Activated CD4-positive, alpha-beta T cell treated with anti-CD3 and anti-CD28 coated beads, Interleukin-2, amount 10 ng/mL, durations not matched to agents 24 days and 14 days (primary cell): ENCODE results near the gene ZNF695. TPM values are rescaled to one million over a fixed set of nuclear protein-coding genes. Genes with fewer than 3 reads are reported as not detected.

Experiments used
- DNase-seq: peaks from one replicate; pipeline ENCODE4 v3.0.0; 2022
- H3K27ac Mint-ChIP-seq: one replicate; pipeline ENCODE4 v1.8.0; 2022; ENCODE audit warnings: mild to moderate bottlenecking, mixed read lengths
- H3K27me3 Mint-ChIP-seq: one replicate; pipeline ENCODE4 v1.8.0; 2022; ENCODE audit warnings: mixed read lengths
- H3K36me3 Mint-ChIP-seq: one replicate; pipeline ENCODE4 v1.8.0; 2022; ENCODE audit warnings: low read depth, mild to moderate bottlenecking, mixed read lengths
- H3K4me1 Mint-ChIP-seq: one replicate; pipeline ENCODE4 v1.8.0; 2021; ENCODE audit warnings: mixed read lengths
- H3K4me3 Mint-ChIP-seq: one replicate; pipeline ENCODE4 v1.8.0; 2022; ENCODE audit warnings: mild to moderate bottlenecking, moderate library complexity, mixed read lengths
- H3K9me3 Mint-ChIP-seq: one replicate; pipeline ENCODE4 v1.8.0; 2021; ENCODE audit warnings: mixed read lengths
- intact Hi-C: fragments of 100-400 bp; cut with micrococcal nuclease; formaldehyde crosslinking; loops from one replicate; pipeline ENCODE4 v1.15.1; 2023
- total RNA-seq: library from RNA; stranded (reverse); gene quantifications from 2 replicates; pipeline ENCODE4 v1.2.3, GENCODE V29; 2022

Gene ZNF695
- total RNA-seq, 1 donor from 2014 or later = 0.65 TPM

DNA sequence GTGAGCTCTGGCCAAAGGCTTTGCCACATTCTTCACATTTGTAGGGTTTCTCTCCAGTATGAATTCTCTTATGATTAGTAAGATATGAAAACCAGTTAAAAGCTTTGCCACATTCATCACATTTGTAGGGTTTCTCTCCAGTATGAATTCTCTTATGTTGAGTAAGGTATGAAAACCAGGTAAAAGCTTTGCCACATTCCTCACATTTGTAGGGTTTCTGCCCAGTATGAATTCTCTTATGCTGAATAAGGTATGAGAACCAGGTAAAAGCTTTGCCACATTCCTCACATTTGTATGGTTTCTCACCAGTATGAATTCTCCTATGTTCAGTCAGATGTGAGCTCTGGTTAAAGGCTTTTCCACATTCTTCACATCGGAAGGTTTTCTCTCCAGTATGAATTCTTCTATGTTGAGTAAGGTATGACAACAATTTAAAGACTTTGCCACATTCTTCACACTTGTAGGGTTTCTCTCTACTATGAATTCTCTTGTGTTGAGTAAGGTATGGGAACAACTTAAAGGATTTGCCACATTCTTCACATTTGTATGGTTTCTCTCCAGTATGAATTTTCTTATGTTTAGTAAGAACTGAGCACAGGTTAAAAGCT lies 20.7 kb downstream of the ZNF695 start:
- no peaks in the 10 kb centered on the region for H3K4me1 Mint-ChIP-seq

GRCh38 chr1:246978785-246979184 lies 29.1 kb downstream of the ZNF695 start:
- intact Hi-C loops = no loop called here
- Mint-ChIP-seq H3K9me3 (peaks cover 17% of the 10 kb centered on the region), H3K4me3 (no peak overlapping the region)

More for the DNA sequence above, 20.7 kb downstream of the ZNF695 start:
- no peaks in the 10 kb centered on the region for H3K27me3 Mint-ChIP-seq
- no peak overlapping the region for H3K4me3 Mint-ChIP-seq
- no peak overlapping the region for H3K27ac Mint-ChIP-seq
- peaks cover 10% of the 10 kb centered on the region for H3K36me3 Mint-ChIP-seq
- no peak for DNase-seq
- H3K9me3 Mint-ChIP-seq = peaks cover 33% of the 10 kb centered on the region
- intact Hi-C loops = no loop called here

DNA sequence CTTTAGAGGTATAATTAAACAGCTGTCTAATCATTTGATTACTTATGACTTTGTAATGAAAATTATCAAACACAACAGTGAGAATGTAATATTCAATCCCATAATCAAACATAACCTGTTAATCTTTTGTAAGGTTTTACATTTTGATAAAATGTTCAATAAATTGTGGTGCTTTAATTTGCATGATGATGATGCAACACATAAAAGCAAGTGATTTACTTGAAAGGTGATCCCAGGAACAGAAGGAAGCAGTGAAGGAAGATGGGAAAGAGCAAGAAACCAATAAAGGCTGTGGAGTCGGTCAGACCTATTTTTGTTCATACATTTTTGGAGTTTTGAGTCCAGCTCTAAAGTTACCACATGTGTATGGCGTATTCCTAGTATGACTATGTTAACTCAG lies 29.6 kb downstream of the ZNF695 start:
- no peaks in the 10 kb centered on the region for H3K4me1 Mint-ChIP-seq
- DNase-seq = no peak
- H3K27ac Mint-ChIP-seq = no peak overlapping the region
- H3K9me3 Mint-ChIP-seq = peaks cover 17% of the 10 kb centered on the region
- no peaks in the 10 kb centered on the region for H3K36me3 Mint-ChIP-seq
- no peaks in the 10 kb centered on the region for H3K27me3 Mint-ChIP-seq
- intact Hi-C loops = no loop called here
- no peak overlapping the region for H3K4me3 Mint-ChIP-seq

More at GRCh38 chr1:246978785-246979184, 29.1 kb downstream of the ZNF695 start:
- H3K27me3 Mint-ChIP-seq = no peaks in the 10 kb centered on the region
- no peaks in the 10 kb centered on the region for H3K36me3 Mint-ChIP-seq
- DNase-seq = no peak
- no peaks in the 10 kb centered on the region for H3K4me1 Mint-ChIP-seq
- no peak overlapping the region for H3K27ac Mint-ChIP-seq

- Mint-ChIP-seq H3K4me1 (no peaks in the 10 kb centered on the region), H3K27ac (no peak overlapping the region), H3K4me3 (no peak overlapping the region), H3K36me3 (no peaks in the 10 kb centered on the region), H3K27me3 (no peaks in the 10 kb centered on the region), H3K9me3 (peaks cover 17% of the 10 kb centered on the region)
- intact Hi-C loops = loop anchor here (2.0 kb wide), 1 partner anchor 283 kb away; no protein-coding TSS in a partner anchor
- no peak for DNase-seq
These were observed 35.9 kb downstream of the ZNF695 start for GRCh38 chr1:246971969-246972368.

- H3K27me3 Mint-ChIP-seq = no peaks in the 10 kb centered on the region
- no peak overlapping the region for H3K27ac Mint-ChIP-seq
These were observed 36.7 kb downstream of the ZNF695 start for GRCh38 chr1:246971090-246971721.

DNA sequence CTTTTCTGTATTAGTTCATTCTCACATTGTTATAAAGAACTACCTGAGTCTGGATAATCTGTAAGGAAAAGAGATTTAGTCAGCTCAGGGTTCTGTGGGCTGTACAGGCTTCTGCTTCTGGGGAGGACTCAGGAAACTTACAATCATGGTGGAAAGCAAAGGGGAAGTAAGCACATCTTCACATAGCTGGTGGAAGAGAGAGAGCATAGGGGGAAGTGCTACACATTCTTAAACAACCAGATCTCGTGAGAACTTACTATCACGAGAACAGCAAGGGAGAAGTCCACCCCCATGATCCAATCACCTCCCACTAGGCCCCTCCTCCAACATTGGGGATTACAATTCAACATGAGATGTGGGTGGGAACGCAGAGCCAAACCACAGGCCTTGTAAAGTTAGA lies 38.2 kb downstream of the ZNF695 start:
- H3K9me3 Mint-ChIP-seq = peaks cover 21% of the 10 kb centered on the region
- H3K4me1 Mint-ChIP-seq = no peaks in the 10 kb centered on the region
- DNase-seq = no peak
- H3K36me3 Mint-ChIP-seq = no peaks in the 10 kb centered on the region
- no peak overlapping the region for H3K4me3 Mint-ChIP-seq
- intact Hi-C loops = loop anchor here (2.0 kb wide), 1 partner anchor 281 kb away; no protein-coding TSS in a partner anchor
- no peaks in the 10 kb centered on the region for H3K27me3 Mint-ChIP-seq
- no peak overlapping the region for H3K27ac Mint-ChIP-seq

More at GRCh38 chr1:246971090-246971721, 36.7 kb downstream of the ZNF695 start:
- Mint-ChIP-seq H3K4me1 (no peaks in the 10 kb centered on the region), H3K4me3 (no peak overlapping the region), H3K9me3 (peaks cover 18% of the 10 kb centered on the region), H3K36me3 (no peaks in the 10 kb centered on the region)
- intact Hi-C loops = loop anchor here (2.0 kb wide), 1 partner anchor 282 kb away; no protein-coding TSS in a partner anchor
- peak; percentile 84 for DNase-seq

GRCh38 chr1:246966502-246966901 lies 41.4 kb downstream of the ZNF695 start:
- intact Hi-C loops = no loop called here
- no peaks in the 10 kb centered on the region for H3K27me3 Mint-ChIP-seq
- H3K4me1 Mint-ChIP-seq = no peaks in the 10 kb centered on the region
- H3K9me3 Mint-ChIP-seq = peaks cover 28% of the 10 kb centered on the region
- no peak overlapping the region for H3K27ac Mint-ChIP-seq
- no peak overlapping the region for H3K4me3 Mint-ChIP-seq
- DNase-seq = no peak
- H3K36me3 Mint-ChIP-seq = no peaks in the 10 kb centered on the region

DNA sequence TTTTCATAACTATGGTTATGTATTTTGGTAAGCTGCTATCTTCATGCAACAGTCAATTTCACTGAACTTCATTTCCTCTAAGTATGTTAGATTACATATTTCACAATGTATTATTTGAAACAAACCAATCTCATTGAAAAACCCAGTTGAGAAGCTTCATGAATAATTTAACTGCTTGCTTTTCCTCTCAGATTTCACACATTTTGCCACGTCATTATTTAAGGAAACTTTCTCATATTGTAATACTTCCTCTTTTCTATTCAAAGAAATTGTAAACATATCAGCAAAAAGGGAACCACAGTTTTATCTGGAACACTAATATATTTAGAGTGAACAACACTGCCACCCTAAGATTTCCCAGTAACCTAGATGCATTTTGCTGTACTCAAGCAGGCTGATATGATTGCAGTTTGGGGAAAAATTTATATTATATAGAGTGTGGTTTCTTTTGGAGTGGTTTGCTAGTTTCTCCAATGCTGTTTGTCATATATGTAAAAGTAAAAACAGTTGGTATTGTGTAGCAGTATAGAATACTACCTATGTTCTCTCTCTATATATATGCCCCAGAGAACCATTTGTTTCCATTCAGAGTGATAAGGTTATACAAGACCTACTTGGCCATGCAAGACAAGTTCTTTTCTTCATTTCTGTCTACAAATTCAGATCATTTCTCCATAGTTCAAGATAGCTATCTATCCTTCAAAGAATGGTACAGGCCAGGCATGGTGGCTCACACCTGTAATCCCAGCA lies 47.7 kb downstream of the ZNF695 start:
- H3K27ac Mint-ChIP-seq = no peak overlapping the region
- H3K36me3 Mint-ChIP-seq = no peaks in the 10 kb centered on the region
- peaks cover 12% of the 10 kb centered on the region for H3K9me3 Mint-ChIP-seq
- no peak overlapping the region for H3K4me3 Mint-ChIP-seq
- intact Hi-C loops = no loop called here
- no peak for DNase-seq
- peaks cover 3% of the 10 kb centered on the region for H3K4me1 Mint-ChIP-seq
- no peaks in the 10 kb centered on the region for H3K27me3 Mint-ChIP-seq

- Mint-ChIP-seq H3K4me3 (no peak overlapping the region), H3K9me3 (peaks cover 8% of the 10 kb centered on the region), H3K27ac (no peak overlapping the region), H3K4me1 (no peaks in the 10 kb centered on the region), H3K36me3 (no peaks in the 10 kb centered on the region), H3K27me3 (no peaks in the 10 kb centered on the region)
- intact Hi-C loops = no loop called here
- no peak for DNase-seq
These were observed 53.7 kb downstream of the ZNF695 start for GRCh38 chr1:246954126-246954525.

DNA sequence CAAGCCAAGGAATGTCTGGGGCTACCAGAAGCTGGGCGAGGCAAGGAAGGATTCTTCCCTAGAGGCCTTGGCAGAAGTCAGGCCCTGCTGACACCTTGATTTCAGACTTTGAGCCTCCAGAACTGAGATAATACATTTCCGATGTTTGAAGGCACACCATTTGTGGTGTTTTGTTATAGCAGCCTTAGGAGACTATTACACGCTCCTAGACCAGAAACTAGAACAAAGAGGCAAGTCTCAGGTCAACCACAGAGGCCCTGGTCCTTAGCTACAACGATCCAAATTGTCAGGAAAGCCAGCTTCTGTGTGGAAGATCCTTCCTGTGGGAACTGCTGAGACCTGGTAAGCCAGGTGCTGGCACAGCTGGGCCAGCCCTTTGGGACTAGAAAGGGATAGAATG lies 56.4 kb downstream of the ZNF695 start:
- intact Hi-C loops = no loop called here
- no peaks in the 10 kb centered on the region for H3K4me1 Mint-ChIP-seq
- H3K4me3 Mint-ChIP-seq = no peak overlapping the region
- no peak for DNase-seq
- H3K27ac Mint-ChIP-seq = no peak overlapping the region
- H3K9me3 Mint-ChIP-seq = peaks cover 3% of the 10 kb centered on the region
- no peaks in the 10 kb centered on the region for H3K36me3 Mint-ChIP-seq
- no peaks in the 10 kb centered on the region for H3K27me3 Mint-ChIP-seq

- no peaks in the 10 kb centered on the region for H3K27me3 Mint-ChIP-seq
- H3K9me3 Mint-ChIP-seq = peaks cover 3% of the 10 kb centered on the region
- H3K36me3 Mint-ChIP-seq = no peaks in the 10 kb centered on the region
- H3K4me3 Mint-ChIP-seq = no peak overlapping the region
- DNase-seq = no peak
- intact Hi-C loops = no loop called here
- no peak overlapping the region for H3K27ac Mint-ChIP-seq
- no peaks in the 10 kb centered on the region for H3K4me1 Mint-ChIP-seq
These were observed 57.9 kb downstream of the ZNF695 start for GRCh38 chr1:246949956-246950355.

- no peaks in the 10 kb centered on the region for H3K36me3 Mint-ChIP-seq
- intact Hi-C loops = no loop called here
These were observed 60.6 kb downstream of the ZNF695 start for GRCh38 chr1:246947255-246947654.

GRCh38 chr1:246946366-246946765 lies 61.5 kb downstream of the ZNF695 start:
- DNase-seq = no peak
- Mint-ChIP-seq H3K4me1 (no peaks in the 10 kb centered on the region), H3K27ac (no peak overlapping the region), H3K36me3 (no peaks in the 10 kb centered on the region), H3K27me3 (no peaks in the 10 kb centered on the region), H3K4me3 (no peak overlapping the region), H3K9me3 (peaks cover 3% of the 10 kb centered on the region)
- intact Hi-C loops = no loop called here

More at GRCh38 chr1:246947255-246947654, 60.6 kb downstream of the ZNF695 start:
- Mint-ChIP-seq H3K27me3 (no peaks in the 10 kb centered on the region), H3K4me1 (no peaks in the 10 kb centered on the region), H3K27ac (no peak overlapping the region), H3K4me3 (no peak overlapping the region), H3K9me3 (peaks cover 3% of the 10 kb centered on the region)
- DNase-seq = no peak
